HG03045 (cell line): ENCODE data around the gene UROC1.

ENCODE experiments used
- ATAC-seq: cut with Tn5 transposase; IDR thresholded peaks from one replicate; pipeline ENCODE4 v1.9.1; 2021; ENCODE audit warnings: mild to moderate bottlenecking, moderate library complexity; ENCODE audit not compliant: unreplicated experiment

UROC1 gene

DNA sequence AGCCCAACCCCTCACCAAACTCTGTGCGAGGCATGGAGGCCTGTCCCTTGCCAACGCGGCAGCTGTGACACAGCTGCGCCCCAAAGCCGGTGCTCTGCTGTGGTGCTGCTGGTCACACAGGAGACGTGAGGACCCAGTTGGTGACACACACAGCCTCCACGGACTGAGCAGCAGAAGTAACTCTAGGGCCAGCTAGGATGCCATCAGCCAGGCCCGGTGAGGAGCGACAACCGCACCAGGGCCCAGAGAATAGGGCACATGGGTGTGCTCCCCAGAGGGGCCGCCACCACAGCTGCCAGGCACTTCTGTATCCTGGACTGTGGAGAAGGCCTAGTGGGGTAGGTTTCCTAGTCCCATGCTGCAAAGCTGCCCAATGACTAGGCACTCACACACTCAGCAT lies 52.6 kb downstream of the UROC1 start:
- ATAC-seq: no peak

DNA sequence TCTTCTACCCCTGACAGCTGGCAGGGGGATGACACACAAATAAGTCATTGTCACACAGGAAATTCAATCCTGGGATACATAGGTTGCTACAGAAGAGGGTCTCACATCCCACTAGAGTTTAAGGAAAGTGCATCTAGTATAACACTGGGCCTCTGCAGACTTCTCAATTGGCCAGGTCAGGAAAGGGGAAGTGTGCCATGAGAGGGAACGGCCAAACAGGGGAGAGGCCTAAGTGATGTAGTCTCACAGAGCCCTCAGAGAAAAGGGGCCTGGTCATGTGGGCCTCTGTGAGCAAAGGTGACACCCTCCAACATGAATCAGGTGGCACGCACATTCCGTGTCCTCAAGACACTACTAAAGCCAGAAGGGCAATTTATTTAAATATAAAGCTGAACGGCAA lies 53.1 kb downstream of the UROC1 start:
- no peak for ATAC-seq

DNA sequence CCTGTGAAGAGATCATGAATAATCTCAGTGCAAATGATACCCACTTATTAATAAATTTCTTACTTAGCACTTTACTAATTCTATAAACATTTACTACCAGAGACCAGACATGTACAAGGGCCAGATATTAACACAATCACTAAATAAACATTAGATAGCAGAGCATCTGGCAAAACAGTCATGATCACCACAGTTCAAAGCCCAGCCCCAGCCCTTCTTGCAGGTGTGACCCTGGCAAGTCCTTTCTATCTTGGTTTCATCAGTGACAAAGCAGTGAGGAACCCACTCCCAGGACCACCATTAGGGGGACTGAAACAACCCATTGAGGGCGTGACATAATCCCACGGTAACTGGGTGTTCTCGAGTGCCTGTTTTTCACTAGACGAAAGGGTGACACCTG lies 53.5 kb downstream of the UROC1 start:
- no peak for ATAC-seq

DNA sequence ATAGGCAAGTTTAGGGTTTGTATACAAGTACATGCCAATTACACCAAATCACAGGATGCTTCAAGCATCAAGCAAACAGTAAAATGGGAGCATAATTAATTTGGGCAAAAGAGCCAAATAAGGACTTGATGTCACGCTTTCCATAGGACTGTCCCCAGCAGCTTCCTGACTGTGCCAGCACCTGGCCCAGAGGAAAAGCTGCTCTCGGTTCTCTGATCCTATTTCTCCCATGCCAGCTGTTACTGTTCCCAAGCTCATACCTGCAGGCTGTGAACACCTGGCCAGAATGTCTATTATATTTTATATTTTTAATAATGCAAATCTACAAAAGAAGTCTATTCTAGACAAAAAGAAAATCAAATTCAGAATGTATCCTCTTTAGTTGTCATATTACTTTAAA lies 54.1 kb downstream of the UROC1 start:
- ATAC-seq: no peak

DNA sequence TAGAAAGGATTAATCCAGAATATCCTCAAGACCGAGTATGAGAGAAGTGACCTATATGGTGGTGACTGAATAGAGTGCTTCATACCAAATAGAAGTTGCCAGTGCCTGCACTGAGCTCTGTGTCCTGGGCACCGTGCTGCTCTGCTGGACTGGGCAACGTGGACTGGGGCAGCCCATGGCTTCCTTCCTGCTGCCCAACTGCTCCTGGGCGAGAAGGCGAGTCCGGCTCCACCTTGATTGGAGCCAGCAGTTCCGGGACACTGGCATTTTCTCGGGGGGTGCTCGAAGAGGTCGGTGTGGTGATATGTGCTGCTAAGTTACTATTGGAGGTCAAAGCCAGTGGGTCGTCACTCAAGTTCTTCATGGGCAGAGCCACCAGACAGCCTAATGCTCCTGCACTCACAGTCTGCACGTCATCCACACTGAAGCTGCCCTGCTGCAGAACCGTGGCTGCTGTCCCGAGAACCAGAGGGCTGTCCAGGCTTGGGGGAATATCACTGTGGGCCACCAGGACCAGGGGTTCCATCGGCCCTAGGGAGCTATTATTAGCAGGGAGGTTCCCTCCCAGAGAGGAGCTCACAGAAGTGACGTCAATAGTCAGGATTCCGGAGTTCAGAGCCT lies 56.0 kb downstream of the UROC1 start:
- no peak for ATAC-seq

DNA sequence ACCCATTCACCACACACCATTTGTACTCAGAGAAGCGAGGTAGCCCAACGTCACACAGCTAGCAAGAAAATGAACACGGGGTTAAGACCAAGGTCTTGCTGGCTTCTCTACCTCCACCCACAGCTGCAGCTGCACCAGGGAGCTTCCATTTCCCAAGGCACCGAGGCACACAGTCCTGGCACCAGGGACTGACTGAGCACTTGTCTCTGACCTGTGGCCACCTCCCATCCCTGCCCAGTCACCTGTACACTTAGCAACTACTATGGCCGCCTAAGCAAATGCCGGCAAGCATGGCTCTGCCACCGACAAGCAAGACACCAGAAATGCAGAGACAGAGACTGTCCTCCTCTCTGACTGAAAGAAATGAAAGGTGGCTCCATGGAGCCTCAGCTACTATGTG lies 57.2 kb downstream of the UROC1 start:
- ATAC-seq: no peak

DNA sequence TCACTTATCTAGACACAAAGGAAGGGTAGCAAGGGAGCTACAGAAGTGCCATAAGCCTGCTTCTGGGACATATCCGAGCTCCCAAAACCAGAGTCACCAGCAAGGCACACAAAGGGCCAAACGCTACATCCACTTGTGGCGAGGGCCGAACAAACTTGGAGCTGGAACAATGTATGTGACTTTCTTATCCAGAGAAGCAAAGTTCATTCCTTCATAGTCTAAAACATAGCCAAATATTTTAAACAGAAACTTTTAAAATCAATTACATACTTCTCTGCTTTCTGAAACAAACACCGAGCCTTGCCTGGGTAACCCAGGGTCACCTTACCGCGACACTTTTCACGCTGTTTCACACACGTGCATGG lies 57.8 kb downstream of the UROC1 start:
- no peak for ATAC-seq

DNA sequence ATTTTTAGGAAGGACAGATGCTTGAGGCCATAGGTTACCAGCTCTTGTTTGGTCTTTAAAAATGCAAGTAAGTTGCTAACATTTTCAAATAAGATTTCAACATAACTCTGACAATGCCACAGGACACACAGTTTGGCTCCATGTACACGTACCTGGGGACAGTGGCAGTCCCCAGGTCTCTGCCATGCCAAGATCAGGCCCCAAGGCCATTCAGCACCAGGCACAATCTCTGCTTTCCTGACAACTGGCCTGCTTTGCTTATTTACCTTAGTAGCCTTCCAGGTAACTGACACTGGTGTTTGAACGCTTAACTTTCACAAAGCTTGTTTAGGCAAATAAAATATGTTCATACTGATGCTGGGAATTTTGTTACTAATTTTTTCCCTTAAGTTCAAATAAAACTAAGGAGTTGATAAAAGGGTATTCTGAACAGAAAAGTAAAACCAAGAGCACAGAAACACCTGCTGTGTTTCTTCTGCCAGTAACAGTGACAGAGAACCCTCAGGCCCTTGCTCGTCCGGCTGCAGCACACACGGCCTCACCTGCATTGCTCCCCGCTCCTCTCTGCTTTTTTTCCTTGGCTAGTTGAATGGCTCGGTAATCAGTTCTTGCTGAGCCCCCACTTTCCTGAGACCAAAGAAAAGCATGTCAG lies 58.3 kb downstream of the UROC1 start:
- no peak for ATAC-seq

DNA sequence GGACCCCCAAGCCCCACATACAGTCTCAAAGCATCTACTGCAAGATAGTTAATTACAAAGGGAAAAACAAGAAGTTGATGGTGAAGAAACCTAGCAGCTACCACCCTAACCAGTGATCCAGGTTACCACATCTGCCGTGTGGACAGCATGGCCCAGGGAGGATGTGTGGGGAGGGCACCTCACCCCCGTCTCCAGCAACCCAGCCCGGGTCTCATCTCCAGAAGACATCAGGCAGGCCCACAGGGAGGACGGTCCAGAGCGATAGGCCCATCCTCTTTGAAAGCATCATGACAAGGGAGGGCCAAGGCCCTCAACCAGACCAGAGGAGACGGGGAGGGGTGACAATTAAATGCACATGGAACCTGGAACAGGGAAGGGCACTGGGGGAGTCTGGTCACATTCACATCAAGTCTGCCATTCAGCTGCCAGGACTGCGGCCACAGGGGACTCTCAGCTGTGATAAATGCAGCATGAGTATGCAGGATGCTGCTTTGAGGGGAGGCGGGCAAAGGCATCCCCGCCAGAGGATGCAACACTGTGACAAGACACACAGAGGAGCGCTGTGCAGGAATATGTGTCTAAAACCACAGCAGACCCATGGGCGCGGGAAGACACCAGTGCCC lies 60.7 kb downstream of the UROC1 start:
- no peak for ATAC-seq

DNA sequence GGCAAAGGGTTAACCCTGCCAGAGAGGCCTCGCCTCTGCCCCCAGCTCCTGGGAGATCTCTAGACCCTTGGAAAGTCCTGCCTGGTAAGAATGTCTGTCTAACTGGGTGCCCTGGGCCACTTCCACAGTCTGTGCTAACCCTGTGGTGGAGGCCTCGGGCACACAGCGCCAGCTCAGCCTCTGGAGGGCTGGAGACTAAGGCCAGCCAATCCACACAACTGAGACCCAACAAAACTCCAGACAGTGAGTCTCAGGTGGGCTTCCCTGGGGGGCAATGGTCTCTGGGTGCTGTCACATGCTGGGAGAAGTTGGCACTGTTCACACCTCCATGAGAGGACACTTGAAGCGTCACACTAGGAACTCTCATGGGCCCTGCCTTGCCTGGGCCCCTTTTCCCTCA lies 61.4 kb downstream of the UROC1 start:
- ATAC-seq: no peak

DNA sequence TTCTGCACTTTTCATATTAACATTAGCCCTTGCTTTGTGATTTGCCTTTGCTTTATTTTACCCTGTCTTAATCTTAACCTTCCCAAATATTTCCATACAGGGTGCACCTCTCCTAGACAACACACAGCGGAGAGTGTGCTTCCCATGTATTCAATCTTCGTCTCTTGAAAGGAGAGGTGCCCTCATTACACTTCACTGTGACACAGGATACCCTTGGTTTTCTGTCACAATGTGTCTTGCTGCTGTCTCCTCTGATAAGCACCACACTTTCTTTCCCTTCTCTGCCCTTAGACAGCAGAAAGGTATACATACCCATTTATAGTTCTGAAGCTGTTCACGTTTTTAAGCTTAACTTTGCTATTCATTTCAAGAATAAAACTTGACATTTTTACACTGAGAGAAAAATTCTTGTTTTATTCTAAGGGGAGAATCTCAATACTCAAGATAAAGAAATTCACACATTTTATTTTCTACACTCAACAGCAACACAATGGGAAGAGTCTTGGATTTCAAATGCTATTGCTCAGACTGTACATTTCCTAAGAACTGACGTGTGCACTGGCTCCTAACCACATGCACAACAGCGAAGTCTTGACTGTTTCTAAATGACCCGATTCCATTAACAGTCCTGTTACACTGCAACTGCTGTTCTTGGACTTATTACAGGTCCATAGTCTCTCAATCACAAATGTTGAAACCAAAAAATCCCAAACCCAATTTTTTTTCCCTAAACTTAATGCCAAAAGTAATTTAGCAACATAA lies 63.0 kb downstream of the UROC1 start:
- ATAC-seq: no peak

DNA sequence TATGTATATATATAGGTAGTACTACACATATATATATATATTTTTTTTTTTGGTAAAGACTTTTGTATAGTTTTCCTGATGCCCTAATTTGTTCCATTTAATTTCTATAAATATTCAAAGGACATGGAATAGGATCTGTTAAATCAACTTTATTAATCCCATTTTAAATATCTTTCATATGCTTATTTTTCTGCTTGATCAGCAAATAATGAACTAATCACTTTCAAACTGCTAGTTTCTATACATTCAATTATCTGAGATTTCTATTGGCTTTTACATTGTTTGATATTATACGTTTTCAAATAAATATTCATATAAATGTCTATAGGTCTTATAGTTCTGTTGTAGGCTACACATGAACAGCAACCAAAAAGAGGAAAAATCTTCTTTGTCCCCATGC lies 63.5 kb downstream of the UROC1 start:
- no peak for ATAC-seq

DNA sequence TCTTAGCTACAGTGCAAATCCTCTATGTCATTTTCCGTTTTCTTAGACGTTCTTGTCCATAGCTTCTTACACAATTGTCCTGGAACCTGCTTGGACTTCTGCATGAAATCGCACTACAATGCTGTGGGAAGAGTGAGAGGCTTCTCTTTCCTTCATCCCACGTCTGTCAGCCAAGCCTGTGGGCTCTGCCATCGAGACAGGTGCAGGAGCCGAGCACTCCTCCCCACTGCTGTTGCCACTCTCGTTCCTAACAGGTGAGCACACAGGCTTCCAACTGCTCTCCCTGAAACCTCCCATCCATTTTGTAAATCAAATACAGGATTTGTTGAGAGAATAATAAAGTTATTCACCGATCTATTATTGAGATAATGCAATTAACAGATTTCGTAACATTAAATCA lies 65.4 kb downstream of the UROC1 start:
- ATAC-seq: no peak

DNA sequence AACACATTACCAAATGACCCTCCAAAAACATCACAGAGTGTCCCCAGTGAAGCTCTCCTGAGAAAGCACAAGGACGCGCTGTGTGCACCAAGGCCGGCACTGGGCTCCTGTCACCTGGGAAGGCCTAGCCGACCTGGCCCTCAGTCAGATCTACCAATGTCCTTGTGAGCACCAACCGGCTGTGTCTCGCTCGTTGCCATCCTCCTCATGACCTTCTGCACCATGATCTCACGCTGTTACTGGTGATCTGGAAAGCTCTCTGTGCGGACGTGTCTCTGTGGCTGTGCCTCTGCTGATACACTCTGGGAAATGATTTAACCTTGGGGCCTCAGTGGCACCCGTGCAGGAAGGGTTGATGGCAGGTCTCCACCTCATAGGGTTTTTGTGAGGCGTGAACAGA lies 66.1 kb downstream of the UROC1 start:
- ATAC-seq: no peak

DNA sequence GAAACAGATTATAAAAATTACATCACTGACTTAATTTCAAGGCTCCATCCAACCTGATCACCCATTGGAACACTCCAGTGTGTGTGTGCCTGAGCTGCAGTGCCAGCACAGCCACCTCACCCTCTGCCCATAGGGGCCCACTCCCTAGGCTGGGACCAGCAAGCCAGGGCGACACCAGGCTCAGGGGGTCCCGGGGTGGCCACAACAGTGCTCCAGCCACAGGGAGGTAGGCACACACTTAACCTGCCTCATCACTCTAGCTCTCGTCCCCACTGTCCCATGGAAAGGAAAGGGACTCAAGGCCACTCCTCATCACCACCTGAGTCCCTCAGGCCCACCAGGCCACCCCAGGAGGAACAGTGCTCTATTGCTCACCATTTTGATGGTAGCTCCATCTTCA lies 66.8 kb downstream of the UROC1 start:
- ATAC-seq: no peak

DNA sequence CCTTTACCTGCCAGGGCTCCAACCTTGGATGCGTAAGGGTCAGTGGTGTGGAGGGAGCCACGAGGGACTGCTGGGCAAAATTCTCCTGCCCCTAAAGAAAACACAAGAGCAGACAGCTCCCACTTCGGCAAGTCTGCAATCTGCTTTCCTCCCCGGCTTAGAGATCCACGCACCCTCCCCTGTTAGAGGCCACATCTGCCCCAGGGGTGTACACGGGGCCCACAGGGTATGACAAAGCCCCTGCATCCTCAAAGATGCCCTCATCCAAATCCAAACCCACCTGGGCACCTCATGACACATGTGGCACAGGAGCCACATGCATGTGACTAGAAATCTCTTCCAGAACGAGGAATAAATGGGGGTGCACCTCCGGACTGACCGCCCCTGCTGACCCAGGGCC lies 67.4 kb downstream of the UROC1 start:
- ATAC-seq: no peak

DNA sequence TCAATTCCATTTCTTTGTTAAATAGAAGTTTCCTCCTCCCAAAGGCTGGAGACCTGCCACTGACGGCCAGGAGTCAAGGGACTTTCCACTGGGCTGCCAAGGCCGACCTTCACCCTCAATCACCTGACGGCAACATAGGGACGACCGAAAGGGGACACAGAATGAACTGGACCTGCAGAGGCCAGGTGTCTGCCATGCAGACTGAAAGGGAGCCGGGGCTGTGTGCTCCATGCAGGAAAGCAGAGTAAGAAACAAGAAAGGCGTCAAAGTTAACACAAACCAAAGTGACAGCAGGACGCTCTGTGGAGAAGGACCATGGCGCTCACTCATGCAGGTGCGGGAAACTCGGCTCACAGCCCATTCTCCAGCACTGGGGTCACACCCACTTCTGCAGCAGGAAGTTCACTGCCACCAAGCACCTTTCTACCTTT lies 67.9 kb downstream of the UROC1 start:
- ATAC-seq: no peak

DNA sequence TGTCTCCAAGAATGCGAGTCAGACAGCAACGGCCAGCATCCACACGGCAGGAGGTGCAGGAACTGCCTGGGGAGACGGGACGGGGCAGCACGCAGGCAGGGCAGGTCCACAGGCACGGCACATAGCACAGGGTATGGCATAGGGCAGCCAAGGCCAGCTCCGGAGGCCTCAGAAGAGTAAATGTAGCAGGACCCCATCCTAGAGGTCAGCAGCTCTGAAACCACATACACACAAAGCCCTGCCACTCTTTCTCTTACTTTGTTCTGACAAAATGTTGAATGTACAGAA lies 68.7 kb downstream of the UROC1 start:
- ATAC-seq: no peak

DNA sequence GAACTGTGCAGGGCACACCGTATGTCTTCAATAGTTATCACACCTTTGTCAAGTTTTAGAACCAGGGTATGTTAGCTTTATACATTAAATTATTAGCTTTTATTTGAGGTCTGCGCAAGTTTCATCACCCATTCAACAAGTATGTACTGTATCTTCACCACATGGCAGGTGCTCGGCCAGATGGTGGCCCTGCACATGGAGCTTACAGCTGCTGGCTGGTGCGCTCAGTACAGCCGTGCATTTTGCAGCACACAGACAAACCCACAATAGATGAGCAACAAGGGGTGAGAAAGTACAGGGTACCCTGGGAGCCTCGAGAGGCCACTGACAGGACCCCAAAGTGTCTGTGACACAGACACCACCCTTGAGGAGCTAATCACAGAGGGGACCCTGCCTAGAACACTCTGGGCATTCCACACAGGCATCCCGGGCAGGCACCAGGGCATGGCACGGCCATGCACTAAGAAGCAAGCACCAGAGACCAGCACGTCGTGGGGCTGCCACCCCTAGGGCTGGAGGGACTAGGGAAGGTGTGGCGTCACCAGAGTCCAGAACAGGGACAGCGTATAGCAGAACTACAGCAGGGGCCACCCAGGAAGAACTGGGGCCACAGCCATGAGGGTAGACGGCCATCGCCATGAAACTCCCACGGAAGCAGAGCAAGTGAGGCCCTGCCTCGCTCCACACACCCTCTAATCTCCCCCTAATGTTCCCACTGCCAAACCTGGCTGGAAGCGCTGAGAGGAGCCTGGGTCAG lies 69.3 kb downstream of the UROC1 start:
- ATAC-seq: no peak

DNA sequence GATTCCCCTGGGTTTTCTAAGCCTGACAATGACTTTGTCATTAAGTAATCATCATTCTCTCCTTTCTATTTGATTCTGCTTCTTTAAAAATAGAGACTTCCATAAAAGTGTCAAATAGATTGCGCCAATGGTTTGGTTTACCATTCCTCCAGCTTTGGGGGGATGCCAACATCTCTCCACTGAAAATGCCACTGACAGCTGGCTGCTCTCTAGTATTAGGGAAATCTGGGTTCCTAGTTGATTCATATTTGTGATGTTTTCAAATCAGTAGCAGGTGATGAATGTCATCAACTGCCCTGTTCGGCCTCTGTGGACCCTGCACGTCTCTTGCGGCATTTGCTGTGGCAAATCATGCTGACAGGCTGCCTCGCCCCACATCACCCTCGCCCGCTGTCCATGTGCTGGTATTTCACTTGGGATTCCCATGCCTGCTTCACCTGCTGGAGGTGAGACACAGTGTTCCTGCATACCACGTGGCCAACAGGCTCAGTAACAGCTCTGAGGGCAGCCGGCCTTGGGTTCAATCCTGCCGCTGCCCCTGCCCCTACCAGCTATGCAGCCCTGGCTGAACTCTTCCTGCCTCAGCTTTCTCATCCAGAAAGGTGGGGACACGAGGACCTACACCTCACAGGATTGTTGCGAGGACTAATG lies 70.0 kb downstream of the UROC1 start:
- ATAC-seq: no peak

DNA sequence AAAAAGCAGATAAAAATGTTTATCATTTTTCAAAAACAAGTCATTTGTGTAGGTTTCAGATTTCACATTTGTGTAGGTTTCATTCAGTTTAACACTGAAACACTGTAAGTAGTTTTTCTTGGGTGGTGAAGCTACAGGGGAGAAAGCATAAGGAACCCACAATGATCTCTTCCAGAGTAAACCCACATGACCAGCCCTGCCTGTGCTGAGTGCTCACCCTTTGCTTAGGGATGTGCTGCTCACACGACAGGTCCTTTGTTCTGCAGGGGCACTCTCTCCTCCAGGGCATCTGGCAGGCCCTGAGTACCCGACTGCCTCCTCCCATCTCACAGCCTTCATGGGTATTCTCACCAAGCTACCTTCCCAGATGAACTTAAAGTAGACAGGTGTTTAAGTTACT lies 70.8 kb downstream of the UROC1 start:
- ATAC-seq: no peak
